SHP77 treated with DMSO at 0.1 percent for 48 hours (cell line): Measurements from ENCODE around the gene TFPI.
"Not testable (repeated sequence)": the region's sequence is repeated elsewhere in the genome, so short reads cannot be mapped to it uniquely, and the experiment has no call there.

ENCODE experiments used
- DNase-seq: peaks from one replicate; lab custom pipeline; 2025; lab: John Stamatoyannopoulos, UW

The TFPI gene

DNA sequence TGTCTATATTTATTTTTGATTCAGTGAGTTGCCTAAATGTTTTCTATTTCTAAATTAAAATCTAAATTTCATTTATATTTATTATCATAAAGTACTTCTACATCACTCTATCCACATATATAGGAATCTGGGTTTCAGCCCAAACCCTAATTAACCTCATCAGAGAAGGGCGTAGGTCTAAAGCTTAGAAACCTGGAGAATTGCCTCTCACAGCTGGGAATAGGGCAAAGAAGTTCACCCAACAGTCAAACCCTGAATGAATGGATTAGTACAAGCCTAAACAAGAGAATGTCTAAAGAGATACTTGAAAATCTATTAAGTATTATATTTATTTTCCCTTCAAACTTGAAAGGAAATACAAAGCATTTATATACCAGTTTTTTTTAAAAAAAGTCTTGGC lies 26.2 kb downstream of the TFPI start:
- no peak for DNase-seq

DNA sequence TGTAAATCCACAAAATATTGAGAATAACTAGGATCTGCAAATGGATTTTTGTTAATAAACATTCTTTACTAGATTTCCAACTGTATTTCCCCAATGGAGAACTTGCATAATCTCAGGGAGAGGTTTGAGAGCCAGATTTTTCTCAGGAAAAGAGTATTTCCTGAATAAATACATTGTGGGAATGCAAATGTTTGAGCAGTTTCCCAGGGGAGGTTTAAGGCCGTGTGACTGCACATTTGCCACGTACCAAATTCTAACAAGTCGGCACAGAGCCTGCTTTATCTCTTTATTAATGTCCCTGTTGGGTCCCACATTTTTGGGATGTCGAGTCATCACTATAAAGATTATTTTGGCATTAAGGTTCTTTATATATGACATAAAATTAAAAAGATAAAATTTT lies 27.0 kb downstream of the TFPI start:
- no peak for DNase-seq

DNA sequence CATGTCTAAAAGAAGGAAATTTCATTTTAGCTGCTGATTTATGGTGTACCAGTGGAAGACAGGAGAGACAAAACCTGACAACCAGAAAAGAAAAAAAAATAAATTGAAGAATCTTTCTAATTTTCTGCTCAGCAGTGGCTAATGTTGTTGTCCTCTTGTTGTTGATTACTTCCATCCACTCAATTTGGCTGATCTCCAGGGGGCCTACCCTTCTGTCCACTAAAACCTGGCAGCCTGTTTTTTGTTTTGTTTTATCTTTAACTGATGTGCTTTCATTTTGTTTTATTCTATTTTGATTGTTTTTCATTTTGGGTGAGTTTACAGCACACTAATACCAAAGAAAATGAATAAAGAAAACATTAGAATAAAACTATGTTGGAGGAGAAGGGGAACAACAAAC lies 27.4 kb downstream of the TFPI start:
- no peak for DNase-seq

DNA sequence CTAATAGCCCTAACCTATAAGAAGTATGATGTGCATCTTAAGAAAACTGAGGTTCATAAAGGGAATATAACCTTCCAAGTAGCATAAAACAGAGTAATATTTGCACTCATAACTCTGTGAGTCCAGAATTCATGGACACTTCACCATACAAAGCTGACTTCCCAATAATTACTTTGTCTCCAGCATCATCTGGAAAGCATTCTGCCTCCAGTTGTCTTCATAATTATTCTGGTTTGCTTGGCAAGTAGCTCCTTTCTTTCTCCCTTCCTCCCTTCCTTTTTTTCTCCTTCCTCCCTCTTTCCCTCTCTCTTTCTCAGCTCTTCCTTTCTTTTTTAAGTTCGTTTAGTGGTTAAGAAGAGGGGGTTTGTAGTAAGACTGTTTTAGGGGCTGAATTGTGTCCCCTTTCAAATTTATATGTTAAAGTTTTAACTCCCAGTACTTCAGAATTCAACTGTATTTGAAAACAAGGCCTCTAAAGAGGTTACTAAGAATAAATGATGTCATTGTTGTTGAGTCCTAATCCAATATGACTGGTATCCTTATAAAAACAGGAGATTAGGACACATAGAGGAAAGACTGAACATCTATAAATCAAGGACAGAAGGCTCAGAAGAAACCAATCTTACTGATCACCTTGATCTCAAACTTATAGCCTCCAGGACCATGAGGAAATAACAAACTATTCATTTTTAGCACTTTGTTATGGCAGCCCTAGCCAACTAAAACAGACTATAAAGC lies 28.9 kb downstream of the TFPI start:
- no peak for DNase-seq

DNA sequence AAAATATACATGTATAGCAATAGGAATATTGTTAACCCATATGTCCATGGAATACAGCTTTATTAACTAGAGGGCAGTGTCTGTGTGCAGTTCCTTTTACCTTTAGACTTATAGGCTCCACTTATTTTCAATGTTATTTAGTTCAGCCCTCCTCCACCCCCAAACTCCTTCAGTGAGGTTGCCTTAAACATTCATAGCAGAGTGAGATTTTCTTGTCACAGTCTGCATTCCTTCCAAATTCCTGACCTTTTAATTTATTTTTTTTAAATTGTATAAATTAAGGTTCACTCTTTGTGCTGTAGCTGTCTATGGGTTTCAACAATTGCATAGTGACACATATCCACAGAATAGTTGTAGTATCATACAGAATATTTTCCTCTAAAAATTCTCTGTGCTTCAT lies 30.9 kb downstream of the TFPI start:
- no peak for DNase-seq

DNA sequence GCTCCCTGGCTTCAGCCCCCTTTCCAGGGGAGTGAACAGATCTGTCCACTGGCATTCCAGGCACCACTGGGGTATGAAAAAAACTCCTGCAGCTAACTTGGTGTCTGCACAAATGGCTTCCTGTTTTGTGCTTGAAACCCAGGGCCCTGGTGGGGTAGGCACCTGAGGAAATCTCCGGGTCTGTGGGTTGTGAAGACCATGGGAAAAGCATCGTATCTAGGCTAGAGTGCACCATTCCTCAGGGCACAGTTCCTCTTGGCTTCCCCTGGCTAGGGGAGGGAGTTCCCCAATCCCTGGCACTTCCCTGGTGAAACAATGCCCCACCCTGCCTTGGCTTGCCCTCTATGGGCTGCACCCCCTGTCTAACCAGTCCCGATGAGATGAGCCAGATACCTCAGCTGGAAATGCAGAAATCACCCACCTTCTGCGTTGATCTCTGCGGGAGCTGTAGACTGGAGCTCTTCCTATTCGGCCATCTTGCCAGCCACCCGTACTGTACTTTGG lies 34.1 kb downstream of the TFPI start:
- no peak for DNase-seq

DNA sequence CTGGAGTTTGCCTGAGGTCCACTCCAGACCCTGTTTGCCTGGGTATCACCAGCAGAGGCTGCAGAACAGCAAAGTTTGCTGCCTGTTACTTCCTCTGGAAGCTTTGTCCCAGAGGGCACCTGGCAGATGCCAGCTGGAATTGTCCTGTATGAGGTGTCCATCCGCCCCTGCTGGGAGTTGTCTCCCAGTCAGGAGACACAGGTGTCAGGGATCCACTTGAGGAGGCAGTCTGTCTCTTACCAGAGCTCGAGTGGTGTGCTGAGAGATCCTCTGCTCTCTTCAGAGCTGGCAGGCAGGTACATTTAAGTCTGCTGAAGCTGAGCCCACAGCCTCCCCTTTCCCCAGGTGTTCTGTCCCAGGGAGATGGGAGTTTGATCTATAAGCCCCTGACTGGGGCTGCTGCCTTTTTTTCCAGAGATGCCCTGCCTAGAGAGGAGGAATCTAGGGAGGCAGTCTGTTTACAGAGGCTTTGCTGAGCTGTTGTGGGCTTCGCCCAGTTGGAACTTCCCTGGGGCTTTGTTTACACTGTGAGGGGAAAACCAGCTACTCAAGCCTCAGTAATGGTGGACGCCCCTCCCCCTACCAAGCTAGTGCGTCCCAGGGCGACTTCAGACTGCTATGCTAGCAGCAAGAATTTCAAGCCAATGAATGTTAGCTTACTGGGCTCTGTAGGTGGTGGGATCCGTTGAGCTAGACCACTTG lies 34.7 kb downstream of the TFPI start:
- no peak for DNase-seq

DNA sequence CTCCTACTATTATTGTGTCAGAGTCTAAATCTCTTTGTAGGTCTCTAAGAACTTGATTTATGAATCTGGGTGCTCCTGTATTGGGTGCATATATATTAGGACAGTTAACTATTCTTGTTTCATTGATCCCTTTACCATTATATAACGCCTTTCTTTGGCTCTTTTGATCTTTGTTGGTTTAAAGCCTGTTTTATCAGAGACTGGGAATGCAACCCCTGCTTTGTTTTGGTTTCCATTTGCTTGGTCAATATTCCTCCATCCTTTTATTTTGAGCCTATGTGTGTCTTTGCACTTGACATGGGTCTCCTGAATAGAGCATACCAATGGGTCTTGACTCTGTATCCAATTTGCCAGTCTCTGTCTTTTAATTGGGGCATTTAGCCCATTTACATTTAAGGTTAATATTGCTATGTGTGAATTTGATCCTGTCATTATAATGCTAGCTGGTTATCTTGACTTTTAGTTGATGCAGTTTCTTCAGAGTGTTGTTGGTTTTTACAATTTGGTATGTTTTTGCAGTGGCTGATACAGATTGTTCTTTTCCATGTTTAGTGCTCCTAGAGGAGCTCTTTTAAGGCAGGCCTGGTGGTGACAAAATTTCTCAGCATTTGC lies 36.4 kb downstream of the TFPI start:
- DNase-seq = not testable (repeated sequence)

DNA sequence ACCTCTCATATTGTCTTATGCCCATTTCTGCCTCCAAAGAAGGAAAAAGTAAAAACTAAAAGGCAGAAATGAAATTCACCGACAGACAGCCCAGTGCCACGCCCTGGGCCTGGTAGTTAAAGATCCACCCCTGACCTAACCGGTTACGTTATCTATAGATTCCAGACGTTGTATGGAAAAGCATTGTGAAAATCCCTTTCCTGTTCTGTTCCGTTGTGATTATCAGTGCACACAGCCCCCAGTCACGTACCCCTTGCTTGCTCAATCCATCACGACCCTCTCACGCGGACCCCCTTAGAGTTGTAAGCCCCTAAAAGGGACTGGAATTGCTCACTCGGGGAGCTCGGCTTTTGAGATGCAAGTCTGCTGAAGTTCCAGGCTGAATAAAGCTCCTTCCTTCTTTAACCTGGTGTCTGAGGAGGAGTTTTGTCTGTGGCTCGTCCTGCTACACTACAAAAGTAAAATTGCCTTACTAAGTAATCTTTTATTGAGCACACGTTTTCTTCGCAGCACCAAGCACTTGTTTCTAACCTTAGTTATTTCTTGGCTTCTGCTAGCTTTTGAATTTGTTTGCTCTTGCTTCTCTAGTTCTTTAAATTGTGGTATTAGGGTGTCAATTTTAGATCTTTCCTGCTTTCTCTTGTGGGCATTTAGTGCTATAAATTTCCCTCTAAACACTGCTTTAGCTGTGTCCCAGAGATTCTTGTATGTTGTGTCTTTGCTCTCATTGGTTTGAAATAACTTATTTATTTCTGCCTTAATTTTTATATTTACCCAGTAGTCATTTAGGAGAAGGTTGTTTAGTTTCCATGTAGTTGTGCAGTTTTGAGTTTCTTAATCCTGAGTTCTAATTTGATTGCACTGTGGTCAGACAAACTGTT lies 37.4 kb downstream of the TFPI start:
- not testable (repeated sequence) for DNase-seq

DNA sequence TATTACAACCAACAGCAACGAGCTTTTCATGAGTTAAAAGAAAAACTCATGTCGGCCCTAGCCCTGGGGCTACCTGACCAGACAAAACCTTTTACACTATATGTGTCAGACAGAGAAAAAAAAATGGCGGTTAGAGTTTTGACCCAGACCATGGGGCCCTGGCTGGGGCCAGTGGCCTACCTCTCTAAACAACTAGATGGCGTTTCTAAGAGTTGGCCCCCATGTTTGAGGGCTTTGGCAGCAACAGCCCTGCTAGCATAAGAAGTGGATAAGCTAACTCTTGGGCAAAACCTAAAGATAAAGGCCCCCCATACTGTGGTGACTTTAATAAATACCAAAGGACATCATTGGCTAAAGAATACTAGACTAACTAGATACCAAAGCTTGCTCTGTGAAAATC lies 39.3 kb downstream of the TFPI start:
- no peak for DNase-seq

DNA sequence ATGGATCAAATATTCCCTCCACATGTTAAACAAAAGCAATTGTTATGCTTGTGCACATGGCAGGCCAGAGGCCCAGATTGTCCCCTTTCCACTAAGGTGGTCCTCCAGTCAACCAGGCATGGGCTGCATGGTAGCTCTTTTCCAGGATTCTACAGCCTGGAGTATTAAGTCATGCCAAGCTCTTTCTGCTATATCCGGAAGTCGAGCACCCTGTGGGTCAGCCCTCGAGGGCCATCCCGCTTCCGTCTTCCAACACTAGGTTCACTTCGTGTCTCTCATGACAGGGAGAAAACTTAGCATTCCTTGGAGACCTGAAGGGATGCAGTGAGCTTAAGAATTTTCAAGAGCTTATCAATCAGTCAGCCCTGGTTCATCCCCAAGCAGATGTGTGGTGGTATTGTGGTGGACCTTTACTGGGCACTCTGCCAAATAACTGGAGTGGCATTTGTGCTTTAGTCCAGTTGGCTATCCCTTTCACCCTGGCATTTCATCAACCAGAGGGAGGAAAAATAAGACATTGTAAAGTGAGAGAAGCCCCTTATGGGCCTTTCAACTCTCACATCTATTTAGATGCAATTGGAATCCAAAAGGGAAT lies 39.9 kb downstream of the TFPI start:
- not testable (repeated sequence) for DNase-seq

DNA sequence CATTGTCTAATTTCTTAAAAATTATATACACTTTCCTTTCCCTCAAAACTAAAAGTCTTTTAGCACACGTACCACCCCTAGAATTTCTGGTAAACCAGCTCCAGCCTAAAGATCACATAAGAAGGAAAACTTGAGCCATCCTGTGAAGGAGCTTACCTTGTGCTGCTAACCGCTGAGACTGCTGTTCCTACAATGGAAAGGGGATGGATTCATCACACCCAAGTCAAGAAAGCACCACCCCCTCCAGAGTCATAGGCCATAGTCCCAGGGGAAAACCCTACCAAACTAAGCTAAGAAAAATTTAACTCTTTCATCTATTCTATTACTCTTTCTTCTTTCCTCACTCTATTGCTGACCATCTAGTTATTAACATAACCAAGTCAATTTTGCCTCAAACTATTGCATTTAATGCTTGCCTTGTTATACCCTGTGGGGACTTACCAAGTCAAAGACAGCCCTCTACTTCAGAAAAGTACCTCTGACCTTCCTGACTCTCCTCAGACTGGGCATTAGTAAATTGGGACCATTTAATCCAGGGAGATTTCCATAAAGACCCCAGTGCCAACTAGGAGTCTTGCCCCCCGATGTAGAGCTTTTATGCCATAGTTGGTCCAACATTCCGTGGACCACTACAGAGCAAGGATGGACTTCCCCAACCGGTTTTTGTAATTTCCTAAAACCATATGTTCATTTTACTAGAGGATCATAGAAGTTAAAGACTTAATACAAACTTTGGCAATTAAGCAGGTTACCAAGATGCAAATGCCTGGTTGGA lies 40.6 kb downstream of the TFPI start:
- not testable (repeated sequence) for DNase-seq

DNA sequence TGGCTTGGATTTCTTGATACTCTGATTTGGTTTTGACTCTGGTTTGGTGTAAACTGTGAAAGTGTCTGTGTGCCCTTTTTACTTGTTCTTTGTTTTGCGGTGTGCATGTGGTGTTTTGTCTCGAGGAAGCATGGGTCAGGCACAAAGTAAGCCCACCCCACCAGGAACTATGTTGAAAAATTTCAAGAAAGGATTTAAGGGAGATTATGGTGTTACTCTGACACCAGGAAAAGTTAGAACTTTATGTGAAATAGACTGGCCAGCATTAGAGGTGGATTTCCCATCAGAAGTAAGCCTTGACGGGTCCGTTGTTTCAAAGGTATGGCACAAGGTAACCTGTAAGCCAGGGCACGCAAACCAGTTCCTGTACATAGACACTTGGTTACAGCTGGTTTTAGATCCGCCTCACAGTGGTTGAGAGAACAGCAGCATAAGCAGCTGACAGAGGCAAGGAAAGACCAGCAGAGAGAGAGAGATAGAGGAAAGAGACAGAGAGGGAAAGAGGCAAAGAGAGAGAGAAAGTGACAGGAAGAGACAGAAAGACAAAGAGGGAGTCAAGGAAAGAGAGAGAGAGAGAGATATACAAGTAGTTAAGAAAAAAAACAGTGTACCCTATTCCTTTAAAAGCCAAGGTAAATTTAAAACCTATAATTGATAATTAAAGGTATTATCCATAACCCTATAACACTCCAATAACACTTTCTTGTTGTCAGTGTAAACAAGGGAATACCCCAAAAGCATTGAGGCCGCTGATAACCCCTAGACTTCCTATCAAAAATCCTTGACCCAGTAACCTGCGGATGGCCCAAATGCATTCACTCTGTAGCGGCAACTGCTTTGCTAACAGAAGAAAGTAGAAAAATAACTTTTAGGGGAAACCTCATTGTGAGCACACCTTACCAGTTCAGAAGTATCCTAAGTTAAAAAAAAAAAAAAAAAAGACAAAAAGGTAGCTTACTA lies 42.6 kb downstream of the TFPI start:
- DNase-seq = no peak

DNA sequence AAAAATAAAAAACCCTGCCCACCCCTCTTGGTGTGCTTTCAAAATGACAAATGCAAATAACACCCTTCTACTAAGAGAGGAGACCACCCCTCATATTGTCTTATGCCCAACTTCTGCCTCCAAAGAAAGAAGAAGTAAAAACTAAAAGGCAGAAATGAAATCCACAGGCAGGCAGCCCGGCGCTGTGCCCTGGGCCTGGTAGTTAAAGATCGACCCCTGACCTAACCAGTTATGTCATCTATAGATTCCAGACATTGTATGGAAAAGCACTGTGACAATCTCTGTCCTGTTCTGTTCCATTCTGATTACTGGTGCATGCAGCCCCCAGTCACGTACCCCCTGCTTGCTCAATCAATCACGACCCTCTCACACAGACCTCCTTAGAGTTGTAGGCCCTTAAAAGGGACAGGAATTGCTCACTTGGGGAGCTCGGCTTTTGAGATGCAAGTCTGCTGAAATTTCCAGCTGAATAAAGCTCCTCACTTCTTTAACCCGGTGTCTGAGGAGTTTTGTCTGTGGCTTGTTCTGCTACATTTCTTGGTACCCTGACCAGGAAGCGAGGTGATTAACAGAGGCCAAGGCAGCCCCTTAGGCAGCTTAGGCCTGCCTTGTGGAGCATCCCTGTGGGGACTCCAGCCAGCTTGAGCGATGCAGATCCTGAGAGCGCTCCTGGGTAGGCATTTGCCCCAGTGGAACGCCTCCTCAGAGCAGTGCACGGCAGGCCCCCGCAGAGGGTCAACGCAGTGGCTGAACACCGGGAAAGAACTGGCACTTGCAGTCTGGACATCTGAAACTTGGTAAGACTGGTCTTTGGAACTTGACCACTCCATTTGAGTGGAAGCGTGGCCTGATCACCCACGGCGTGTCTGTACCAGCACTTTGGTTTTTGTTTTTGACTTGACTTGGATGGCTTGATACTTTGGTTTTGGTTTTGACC lies 43.5 kb downstream of the TFPI start:
- DNase-seq = not testable (repeated sequence)

DNA sequence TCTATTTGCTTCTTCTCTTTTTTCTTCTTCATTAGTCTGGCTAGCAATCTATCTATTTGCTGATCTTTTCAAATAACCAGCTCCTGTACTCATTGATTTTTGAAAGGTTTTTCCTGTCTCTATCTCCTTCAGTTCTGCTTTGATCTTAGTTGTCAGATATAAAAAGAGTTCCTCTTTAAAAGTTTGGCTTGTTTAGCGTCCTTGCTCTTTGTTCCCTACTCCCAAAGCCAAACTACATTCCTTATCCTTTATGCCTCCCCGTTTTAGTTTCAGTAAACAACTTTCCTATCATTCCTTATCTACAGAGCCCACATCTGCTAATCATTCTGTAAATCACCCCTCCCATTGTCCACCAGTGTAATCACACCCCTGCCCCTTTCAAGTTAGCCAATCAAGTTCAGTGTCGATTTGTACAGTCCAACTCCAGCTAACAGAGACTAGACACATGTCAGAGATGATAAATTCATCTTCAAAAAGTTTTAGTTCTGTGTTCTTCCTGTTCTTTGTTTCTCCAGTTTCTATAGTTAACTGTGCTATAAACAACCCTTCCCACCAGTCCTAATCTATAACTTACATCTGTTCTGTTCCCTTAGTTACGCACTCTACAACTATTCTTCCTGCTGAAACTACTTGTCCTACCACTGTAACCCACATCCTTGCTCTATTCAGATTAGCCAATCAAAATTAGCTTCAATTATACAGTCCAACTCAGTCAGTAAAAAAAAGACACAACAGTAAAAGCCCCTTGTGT lies 44.4 kb downstream of the TFPI start:
- DNase-seq = no peak

DNA sequence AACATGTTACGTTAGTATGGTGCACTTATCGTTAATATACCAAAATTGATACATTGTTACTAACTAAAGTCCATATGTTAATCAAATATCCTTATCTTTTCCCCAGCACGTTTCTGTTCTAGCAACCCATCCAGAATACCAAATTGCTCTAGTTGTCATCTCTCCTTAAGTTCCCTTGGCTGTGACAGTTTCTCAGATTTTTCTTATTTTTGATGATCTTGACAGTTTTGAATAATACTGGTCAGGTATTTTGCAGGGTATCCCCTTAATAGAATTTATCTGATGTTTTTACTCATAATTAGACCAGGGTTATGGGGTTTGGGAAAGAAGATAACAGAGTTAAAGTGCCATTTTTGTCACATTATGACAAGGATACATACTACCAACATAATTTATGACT lies 47.8 kb downstream of the TFPI start:
- DNase-seq = no peak

DNA sequence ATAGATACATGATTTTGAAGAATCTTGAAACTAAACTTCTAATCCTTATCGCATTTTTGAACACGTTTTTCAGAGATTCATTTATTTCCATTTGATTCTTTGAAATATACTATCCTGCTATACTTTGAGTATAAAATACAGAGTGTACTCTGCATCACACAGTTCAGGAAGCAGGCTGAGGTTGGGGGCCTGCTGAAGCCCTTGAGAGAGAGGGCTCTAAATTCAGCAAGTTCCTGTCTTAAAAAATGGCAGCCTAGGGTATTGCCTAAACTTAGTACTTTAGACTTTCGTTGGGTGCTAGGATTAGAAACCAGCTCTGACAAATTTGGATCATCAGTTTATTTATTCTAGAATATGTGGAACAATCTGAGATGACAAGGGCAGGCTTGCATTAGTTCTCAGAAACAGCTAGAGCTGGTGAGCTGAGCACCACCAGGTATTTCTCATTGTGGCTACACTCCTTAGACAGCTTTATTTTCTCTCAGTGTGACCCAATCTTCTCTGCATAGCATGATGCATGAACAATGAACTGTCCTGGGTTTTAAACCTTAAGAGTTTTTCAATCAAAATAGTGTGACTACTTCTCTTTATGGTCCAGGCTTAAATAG lies 49.1 kb downstream of the TFPI start:
- no peak for DNase-seq
